ENCODE data around the gene SRGAP1.

Gene SRGAP1

GRCh38 chr12:64145226-64145625 lies 300.7 kb downstream of the SRGAP1 start:
- no peak overlapping the region for H2AFZ ChIP-seq (ENCODE audit: low read length)
- H3K79me1 ChIP-seq (ENCODE audit: low read depth, low read length), result no peaks in the 10 kb centered on the region
- H4K8ac ChIP-seq (ENCODE audit: low read depth, low read length), result no peak overlapping the region
- no peaks in the 10 kb centered on the region for H3K9me3 ChIP-seq (replicated peaks in 1 of 2; ENCODE audit: control insufficient read depth in 2 of 2, insufficient read depth in 1 of 2, low read depth in 1 of 2, low read length in 2 of 2)
- no peak overlapping the region for H2AK5ac ChIP-seq (ENCODE audit: low read depth, low read length)
- H2BK5ac ChIP-seq (ENCODE audit: low read length), result no peak overlapping the region
- no peak overlapping the region for H3K14ac ChIP-seq (ENCODE audit: low read length)
- no peak overlapping the region for H3K4me2 ChIP-seq (ENCODE audit: insufficient read depth, low read length, poor library complexity, severe bottlenecking)
- H3K4ac ChIP-seq (ENCODE audit: low read length), result no peak overlapping the region
- H3K27ac ChIP-seq (replicated peaks; ENCODE audit: low read length), result no peak overlapping the region
- H3K36me3 ChIP-seq (replicated peaks in 1 of 2; ENCODE audit: control insufficient read depth in 2 of 2, insufficient read depth in 2 of 2, low read length in 2 of 2), result peaks cover 4 to 54% of the 10 kb centered on the region in 2 donors
- WGBS, 2 donors (ENCODE audit: extremely low coverage in 2 of 2, insufficient read length in 2 of 2, insufficient replicate concordance in 1 of 2), result no CpG with 5 or more reads among the region's 5 CpGs
- no peak overlapping the region for H2BK15ac ChIP-seq (ENCODE audit: low read length)
- no peak overlapping the region for H2BK12ac ChIP-seq (ENCODE audit: low read length)
- no peak overlapping the region for H3K9ac ChIP-seq (ENCODE audit: low read depth, low read length, poor library complexity)
- peak overlapping the region; percentile 40 for H3K18ac ChIP-seq (ENCODE audit: low read length)
- H3K4me1 ChIP-seq (ENCODE audit: control insufficient read depth in 2 of 2, insufficient read depth in 1 of 2, low read depth in 1 of 2, low read length in 2 of 2), result peaks cover 0 to 2% of the 10 kb centered on the region in 2 donors
- H3K23ac ChIP-seq (ENCODE audit: low read depth, low read length, poor library complexity), result no peak overlapping the region
- no peak for DNase-seq (ENCODE audit: low spot score)
- no peaks in the 10 kb centered on the region for H3K27me3 ChIP-seq (ENCODE audit: control insufficient read depth in 3 of 3, insufficient read depth in 3 of 3, low read depth in 1 of 3, low read length in 3 of 3)
- no peak overlapping the region for H2BK120ac ChIP-seq (ENCODE audit: low read depth, low read length)
- no peak overlapping the region for H3K4me3 ChIP-seq (ENCODE audit: low read length in 2 of 2)
- H4K91ac ChIP-seq (ENCODE audit: low read depth, low read length, poor library complexity), result no peak overlapping the region

DNA sequence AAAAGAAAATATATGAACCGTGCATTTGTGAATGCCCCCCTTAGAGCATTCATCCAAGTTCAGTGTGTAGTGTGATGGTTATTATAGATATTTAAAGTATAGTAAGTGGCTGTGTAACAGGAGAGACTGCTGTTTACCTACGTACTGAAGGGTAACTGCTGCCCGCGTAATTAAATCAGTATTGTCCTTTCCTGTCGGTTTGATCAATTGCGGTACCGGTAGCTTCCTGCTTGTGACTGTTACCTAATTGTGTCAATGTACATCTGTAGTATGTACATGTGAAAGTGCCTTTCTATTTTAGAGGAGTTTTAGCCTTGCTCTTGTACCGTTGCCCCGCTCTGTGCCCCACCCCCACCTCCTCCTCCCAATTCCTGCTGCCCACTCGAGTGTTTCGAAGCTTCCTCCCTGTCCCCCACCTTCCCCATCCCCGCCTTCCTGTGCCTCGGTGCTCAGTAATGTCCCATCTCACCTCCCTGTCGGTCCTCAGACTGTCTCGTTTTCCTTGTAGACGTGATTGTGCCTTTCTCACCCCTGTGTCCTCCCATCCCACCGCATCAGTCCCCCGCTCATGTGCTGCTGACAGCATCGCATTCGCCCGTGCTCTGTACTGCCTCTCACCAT lies 302.6 kb downstream of the SRGAP1 start:
- H3K9ac ChIP-seq (ENCODE audit: low read depth, low read length, poor library complexity), result no peak overlapping the region
- no peak overlapping the region for H2AFZ ChIP-seq (ENCODE audit: low read length)
- H2BK12ac ChIP-seq (ENCODE audit: low read length), result no peak overlapping the region
- H3K4me3 ChIP-seq (ENCODE audit: low read length in 2 of 2), result no peak overlapping the region
- no peak overlapping the region for H2BK5ac ChIP-seq (ENCODE audit: low read length)
- H3K4ac ChIP-seq (ENCODE audit: low read length), result no peak overlapping the region
- H4K91ac ChIP-seq (ENCODE audit: low read depth, low read length, poor library complexity), result no peak overlapping the region
- H2AK5ac ChIP-seq (ENCODE audit: low read depth, low read length), result no peak overlapping the region
- no peaks in the 10 kb centered on the region for H3K79me1 ChIP-seq (ENCODE audit: low read depth, low read length)
- H2BK120ac ChIP-seq (ENCODE audit: low read depth, low read length), result no peak overlapping the region
- no peak overlapping the region for H3K14ac ChIP-seq (ENCODE audit: low read length)
- peaks cover 0 to 2% of the 10 kb centered on the region in 2 donors for H3K4me1 ChIP-seq (ENCODE audit: control insufficient read depth in 2 of 2, insufficient read depth in 1 of 2, low read depth in 1 of 2, low read length in 2 of 2)
- H3K36me3 ChIP-seq (replicated peaks in 1 of 2; ENCODE audit: control insufficient read depth in 2 of 2, insufficient read depth in 2 of 2, low read length in 2 of 2), result peaks cover 4 to 47% of the 10 kb centered on the region in 2 donors
- H4K8ac ChIP-seq (ENCODE audit: low read depth, low read length), result no peak overlapping the region
- no peak overlapping the region for H3K27ac ChIP-seq (replicated peaks; ENCODE audit: low read length)
- no peak overlapping the region for H3K18ac ChIP-seq (ENCODE audit: low read length)
- no peak overlapping the region for H2BK15ac ChIP-seq (ENCODE audit: low read length)
- H3K9me3 ChIP-seq (replicated peaks in 1 of 2; ENCODE audit: control insufficient read depth in 2 of 2, insufficient read depth in 1 of 2, low read depth in 1 of 2, low read length in 2 of 2), result no peaks in the 10 kb centered on the region
- no peaks in the 10 kb centered on the region for H3K27me3 ChIP-seq (ENCODE audit: control insufficient read depth in 3 of 3, insufficient read depth in 3 of 3, low read depth in 1 of 3, low read length in 3 of 3)
- no peak for DNase-seq (ENCODE audit: low spot score)
- WGBS, 2 donors (ENCODE audit: extremely low coverage in 2 of 2, insufficient read length in 2 of 2, insufficient replicate concordance in 1 of 2), result no CpG with 5 or more reads among the region's 21 CpGs
- H3K23ac ChIP-seq (ENCODE audit: low read depth, low read length, poor library complexity), result no peak overlapping the region
- no peak overlapping the region for H3K4me2 ChIP-seq (ENCODE audit: insufficient read depth, low read length, poor library complexity, severe bottlenecking)

DNA sequence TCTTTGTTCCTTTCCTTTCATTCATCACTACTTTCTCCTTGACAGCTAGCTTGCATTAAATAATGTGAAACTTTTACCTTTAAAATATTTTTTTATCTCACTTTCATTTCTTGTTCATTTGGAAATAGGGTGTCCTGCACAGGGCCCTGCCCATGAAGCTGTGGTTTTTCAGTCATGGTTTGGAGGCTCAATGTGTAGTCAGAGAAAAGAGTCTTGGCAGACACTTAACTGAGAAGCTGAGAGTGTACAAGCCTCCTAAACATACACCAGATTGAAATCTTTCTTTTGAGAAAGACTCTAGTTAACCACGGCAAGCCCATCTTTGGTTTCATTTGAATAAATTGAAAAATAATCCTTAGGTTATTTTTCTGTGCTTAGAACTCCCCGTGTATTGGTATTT lies 303.4 kb downstream of the SRGAP1 start:
- Histone ChIP-seq H3K14ac (ENCODE audit: low read length) (no peak overlapping the region), H3K27me3 (ENCODE audit: control insufficient read depth in 3 of 3, insufficient read depth in 3 of 3, low read depth in 1 of 3, low read length in 3 of 3) (no peaks in the 10 kb centered on the region), H3K9ac (ENCODE audit: low read depth, low read length, poor library complexity) (no peak overlapping the region), H3K18ac (ENCODE audit: low read length) (no peak overlapping the region), H3K36me3 (replicated peaks in 1 of 2; ENCODE audit: control insufficient read depth in 2 of 2, insufficient read depth in 2 of 2, low read length in 2 of 2) (peaks cover 1 to 40% of the 10 kb centered on the region in 2 donors), H4K8ac (ENCODE audit: low read depth, low read length) (no peak overlapping the region), H3K4ac (ENCODE audit: low read length) (no peak overlapping the region), H3K4me3 (ENCODE audit: low read length in 2 of 2) (no peak overlapping the region), H2AFZ (ENCODE audit: low read length) (no peak overlapping the region), H2BK12ac (ENCODE audit: low read length) (no peak overlapping the region), H3K4me1 (ENCODE audit: control insufficient read depth in 2 of 2, insufficient read depth in 1 of 2, low read depth in 1 of 2, low read length in 2 of 2) (peaks cover 0 to 2% of the 10 kb centered on the region in 2 donors), H2BK15ac (ENCODE audit: low read length) (no peak overlapping the region), H2BK120ac (ENCODE audit: low read depth, low read length) (no peak overlapping the region), H3K9me3 (replicated peaks in 1 of 2; ENCODE audit: control insufficient read depth in 2 of 2, insufficient read depth in 1 of 2, low read depth in 1 of 2, low read length in 2 of 2) (no peaks in the 10 kb centered on the region), H3K27ac (replicated peaks; ENCODE audit: low read length) (no peak overlapping the region), H3K4me2 (ENCODE audit: insufficient read depth, low read length, poor library complexity, severe bottlenecking) (no peak overlapping the region), H2BK5ac (ENCODE audit: low read length) (no peak overlapping the region), H2AK5ac (ENCODE audit: low read depth, low read length) (no peak overlapping the region), H3K23ac (ENCODE audit: low read depth, low read length, poor library complexity) (no peak overlapping the region), H4K91ac (ENCODE audit: low read depth, low read length, poor library complexity) (no peak overlapping the region), H3K79me1 (ENCODE audit: low read depth, low read length) (no peaks in the 10 kb centered on the region)
- DNase-seq (ENCODE audit: low spot score), result no peak
- no CpG with 5 or more reads among the region's 2 CpGs for WGBS, 2 donors (ENCODE audit: extremely low coverage in 2 of 2, insufficient read length in 2 of 2, insufficient replicate concordance in 1 of 2)

- Histone ChIP-seq H3K9ac (ENCODE audit: low read depth, low read length, poor library complexity) (no peak overlapping the region), H2BK15ac (ENCODE audit: low read length) (no peak overlapping the region), H2BK120ac (ENCODE audit: low read depth, low read length) (no peak overlapping the region), H3K4me1 (ENCODE audit: control insufficient read depth in 2 of 2, insufficient read depth in 1 of 2, low read depth in 1 of 2, low read length in 2 of 2) (no peaks in the 10 kb centered on the region), H3K4ac (ENCODE audit: low read length) (no peak overlapping the region), H3K14ac (ENCODE audit: low read length) (no peak overlapping the region), H3K27ac (replicated peaks; ENCODE audit: low read length) (no peak overlapping the region), H3K9me3 (replicated peaks in 1 of 2; ENCODE audit: control insufficient read depth in 2 of 2, insufficient read depth in 1 of 2, low read depth in 1 of 2, low read length in 2 of 2) (no peaks in the 10 kb centered on the region), H3K4me3 (ENCODE audit: low read length in 2 of 2) (no peak overlapping the region), H3K79me1 (ENCODE audit: low read depth, low read length) (no peaks in the 10 kb centered on the region), H3K4me2 (ENCODE audit: insufficient read depth, low read length, poor library complexity, severe bottlenecking) (no peak overlapping the region), H2BK5ac (ENCODE audit: low read length) (no peak overlapping the region), H3K23ac (ENCODE audit: low read depth, low read length, poor library complexity) (no peak overlapping the region), H4K91ac (ENCODE audit: low read depth, low read length, poor library complexity) (no peak overlapping the region), H2AFZ (ENCODE audit: low read length) (no peak overlapping the region), H4K8ac (ENCODE audit: low read depth, low read length) (no peak overlapping the region), H2BK12ac (ENCODE audit: low read length) (no peak overlapping the region), H2AK5ac (ENCODE audit: low read depth, low read length) (no peak overlapping the region), H3K36me3 (replicated peaks in 1 of 2; ENCODE audit: control insufficient read depth in 2 of 2, insufficient read depth in 2 of 2, low read length in 2 of 2) (no peaks in the 10 kb centered on the region), H3K18ac (ENCODE audit: low read length) (no peak overlapping the region), H3K27me3 (ENCODE audit: control insufficient read depth in 3 of 3, insufficient read depth in 3 of 3, low read depth in 1 of 3, low read length in 3 of 3) (no peaks in the 10 kb centered on the region)
- no CpG with 5 or more reads among the region's 2 CpGs for WGBS, 2 donors (ENCODE audit: extremely low coverage in 2 of 2, insufficient read length in 2 of 2, insufficient replicate concordance in 1 of 2)
- DNase-seq (ENCODE audit: low spot score), result no peak
Observed at GRCh38 chr12:64154677-64155076, 310.2 kb downstream of the SRGAP1 start.

Measured in neuronal stem cell (in vitro differentiated cells).